ENCODE data around the gene CCDC24. TPM values are rescaled to one million over a fixed set of nuclear protein-coding genes. Genes with fewer than 3 reads are reported as not detected.

CCDC24 gene
- total and polyA plus RNA-seq, 9 of the 15 experiments (the other 6 are each of a cell fraction or from before 2014, with no cell fraction given): 0.31 to 4.5 (median 1.5) TPM

- peak; percentile 59; the same call in 1 of the 2 replicates for TF ChIP-seq TAL1 (IDR thresholded peaks at IDR 0.05)
- no peak for TF ChIP-seq KLF13 (tag; IDR thresholded peaks at IDR 0.05; ENCODE audit: borderline replicate concordance, low read depth)
- no peak for TF ChIP-seq TFE3 (CRISPR knock-in tag; IDR thresholded peaks at IDR 0.05)
- no peak for TF ChIP-seq ZNF197 (CRISPR knock-in tag; IDR thresholded peaks at IDR 0.05; ENCODE audit: low read depth)
- TF ChIP-seq CHAMP1 (IDR thresholded peaks at IDR 0.05): no peak
- TF ChIP-seq SMARCE1 (IDR thresholded peaks at IDR 0.05): no peak
- TF ChIP-seq THRAP3 (IDR thresholded peaks at IDR 0.05; ENCODE audit: borderline replicate concordance): no peak
- peak; percentile 25; the same call in 1 of the 2 replicates for TF ChIP-seq DPF2 (IDR thresholded peaks at IDR 0.05)
- TF ChIP-seq ZNF707 (CRISPR knock-in tag; conservative IDR thresholded peaks at IDR 0.05): no peak
- peak; percentile 48 for TF ChIP-seq CXXC5 (CRISPR knock-in tag; IDR thresholded peaks at IDR 0.05)
- no peak for TF ChIP-seq AFF4 (CRISPR knock-in tag; IDR thresholded peaks at IDR 0.05)
- TF ChIP-seq ZNF655 (CRISPR knock-in tag; IDR thresholded peaks at IDR 0.05): no peak
Measured at GRCh38 chr1:44014365-44015104, 23.1 kb downstream of the CCDC24 start (continued).
